A549 (cell line): ENCODE data around the gene DPEP1. TPM values are rescaled to one million over a fixed set of nuclear protein-coding genes. Genes with fewer than 3 reads are reported as not detected.

Experiments
- ATAC-seq, 2 experiments: fragments of 200-7000 bp in 1 of 2; fragments of >200 bp in 1 of 2; cut with Nextera tagmentation in 1 of 2; cut with Tn5 transposase in 1 of 2; 3 replicates each; pipeline versions ENCODE4 v1.8.0 to v1.9.1; 2018 to 2020; ENCODE audit warnings: mild to moderate bottlenecking in 1 of 2, moderate library complexity in 1 of 2
- CTCF ChIA-PET: fragments of 300-600 bp; sonication (Branson Sonifier 250); formaldehyde crosslinking; extraction: SDS; loops from one replicate; lab custom pipeline; 2021; ENCODE audit warnings: antibody characterized with exemption, inconsistent platforms; lab: Yijun Ruan, JAX
- POLR2A ChIA-PET: fragments of 350-600 bp; formaldehyde crosslinking; extraction: SDS; loops from one replicate; lab custom pipeline; 2021; ENCODE audit warnings: antibody characterized with exemption, inconsistent platforms; lab: Yijun Ruan, JAX
- DNase-seq, 2 experiments: peaks; one replicate each; pipeline versions ENCODE4 v3.0.0 to v3.0.0-alpha.2; 2011 to 2016; ENCODE audit warnings: low read depth in 1 of 2, low spot score in 1 of 2
- FAIRE-seq: peaks from 2 replicates; lab custom pipeline; 2011; peaks lifted over from hg19 to GRCh38; lab: Jason Lieb, UNC
- H3K27ac ChIP-seq, 2 experiments: fragments of >200 bp; sonication (Bioruptor Twin); formaldehyde crosslinking; 3 replicates each; pipeline ENCODE4 v1.5.1; 2016 to 2017
- H3K4me1 ChIP-seq: fragments of >200 bp; sonication (Bioruptor Twin); formaldehyde crosslinking; 3 replicates; pipeline ENCODE4 v1.6.1; 2016
- H3K4me2 ChIP-seq: fragments of >200 bp; sonication (Bioruptor Twin); formaldehyde crosslinking; 3 replicates; pipeline ENCODE4 v1.6.1; 2016
- H3K4me3 ChIP-seq: fragments of >200 bp; sonication (Bioruptor Twin); formaldehyde crosslinking; 3 replicates; pipeline ENCODE4 v1.5.1; 2016
- H3K9me3 ChIP-seq: fragments of >200 bp; sonication (Bioruptor Twin); formaldehyde crosslinking; 3 replicates; pipeline ENCODE4 v1.6.1; 2016
- CBX2 ChIP-seq: fragments of 200-600 bp; sonication (generic); IDR thresholded peaks from 2 replicates; pipeline ENCODE4 v1.6.1; 2016; ENCODE audit warnings: low read depth, mild to moderate bottlenecking, borderline replicate concordance
- CHD2 ChIP-seq: fragments of 150-350 bp; IDR thresholded peaks from 2 replicates; pipeline ENCODE4 v1.6.1; 2014; ENCODE audit warnings: low read length; ENCODE audit not compliant: partially characterized antibody
- ESRRA ChIP-seq: fragments of 150-350 bp; IDR thresholded peaks from 2 replicates; pipeline ENCODE4 v1.6.1; 2014; ENCODE audit warnings: mild to moderate bottlenecking, low read length, borderline replicate concordance
- FOSB ChIP-seq: fragments of 250-450 bp; sonication (Bioruptor Pico); IDR thresholded peaks from 2 replicates; pipeline ENCODE4 v1.5.0; 2020; ENCODE audit warnings: mild to moderate bottlenecking, moderate library complexity
- JUNB ChIP-seq: fragments of >200 bp; sonication (Bioruptor Twin); formaldehyde crosslinking; IDR thresholded peaks from 2 replicates; pipeline ENCODE4 v1.6.1; 2016
- KDM1A ChIP-seq: fragments of 200-600 bp; sonication (generic); IDR thresholded peaks from 2 replicates; pipeline ENCODE4 v1.6.1; 2016; ENCODE audit warnings: low read depth, mild to moderate bottlenecking
- MAZ ChIP-seq: fragments of 150-350 bp; IDR thresholded peaks from 2 replicates; pipeline ENCODE4 v1.6.1; 2014; ENCODE audit warnings: antibody characterized with exemption, low read depth, low read length, borderline replicate concordance
- PHF8 ChIP-seq: fragments of 200-600 bp; sonication (generic); IDR thresholded peaks from 2 replicates; pipeline ENCODE4 v1.6.1; 2016; ENCODE audit warnings: low read depth, mild to moderate bottlenecking, antibody characterized with exemption, moderate library complexity, borderline replicate concordance
- POLR2A ChIP-seq: IDR thresholded peaks from 2 replicates; pipeline ENCODE4 v1.6.1; 2012; ENCODE audit warnings: mild to moderate bottlenecking, low read length
- RNF2 ChIP-seq: fragments of 200-600 bp; sonication (generic); IDR thresholded peaks from 2 replicates; pipeline ENCODE4 v1.6.1; 2016; ENCODE audit warnings: low read depth, mild to moderate bottlenecking, antibody characterized with exemption, moderate library complexity, borderline replicate concordance
- SMC3 ChIP-seq: fragments of >200 bp; sonication (Bioruptor Twin); formaldehyde crosslinking; IDR thresholded peaks from 3 replicates; pipeline ENCODE4 v1.6.1; 2018; ENCODE audit warnings: inconsistent platforms
- TFCP2L1 ChIP-seq: fragments of 250-450 bp; sonication (Bioruptor Pico); IDR thresholded peaks from 2 replicates; pipeline ENCODE4 v1.5.0; 2021; ENCODE audit warnings: mild to moderate bottlenecking
- TP53 ChIP-seq: fragments of 250-450 bp; sonication (Bioruptor Pico); IDR thresholded peaks from 2 replicates; pipeline ENCODE4 v1.5.0; 2021; ENCODE audit warnings: mild to moderate bottlenecking, moderate library complexity
- ZFP36 ChIP-seq: fragments of 450-650 bp; IDR thresholded peaks from 2 replicates; pipeline ENCODE4 v1.6.1; 2014; ENCODE audit warnings: borderline replicate concordance; ENCODE audit not compliant: partially characterized antibody
- ZNF302 ChIP-seq: fragments of 250-450 bp; sonication (Bioruptor Pico); IDR thresholded peaks from 2 replicates; pipeline ENCODE4 v1.9.0; 2021; ENCODE audit warnings: inconsistent platforms, mild to moderate bottlenecking, moderate library complexity
- ZSCAN20 ChIP-seq: fragments of 250-450 bp; sonication (Bioruptor Pico); IDR thresholded peaks from 2 replicates; pipeline ENCODE4 v1.8.0; 2022; ENCODE audit warnings: mild to moderate bottlenecking, moderate library complexity
- WGBS: methylation state at CpG from one replicate; pipeline ENCODE4 v1.1.6; 2017; ENCODE audit errors: missing lambda C conversion rate; 5-methylcytosine and 5-hydroxymethylcytosine counted together
- polyA plus RNA-seq, 4 experiments: library from polyadenylated mRNA; depleted of rRNA in 3 of 4; stranded (reverse); fragments of >200 nt; fragmentation: RNase III in 1 of 4; extraction: RNeasy Plus Mini Kit Qiagen cat#74134 plus additional on column Dnase treatment in 1 of 4; gene quantifications; 2 replicates in 3 of 4; 3 replicates in 1 of 4; pipeline ENCODE4 v1.2.3, GENCODE V29; 2011 to 2017
- TF ChIP-seq, protein P1 (sequence below): fragments of 450-650 bp; IDR thresholded peaks from 2 replicates; pipeline ENCODE4 v1.6.1; 2014; ENCODE audit warnings: antibody characterized with exemption
- TF ChIP-seq, protein P2 (sequence below): fragments of 150-350 bp; IDR thresholded peaks from 2 replicates; pipeline ENCODE4 v1.6.1; 2014; ENCODE audit warnings: low read depth, mild to moderate bottlenecking, low read length
- TF ChIP-seq, protein P3 (sequence below): fragments of >200 bp; sonication (Bioruptor Twin); formaldehyde crosslinking; IDR thresholded peaks from 3 replicates; pipeline ENCODE4 v1.5.1; 2016
- TF ChIP-seq, protein P4 (sequence below): fragments of 250-450 bp; sonication (Bioruptor Pico); IDR thresholded peaks from 2 replicates; pipeline ENCODE4 v1.5.0; 2021; ENCODE audit warnings: mild to moderate bottlenecking, moderate library complexity, borderline replicate concordance
- TF ChIP-seq, protein P5 (sequence below): fragments of >200 bp; sonication (Bioruptor Twin); formaldehyde crosslinking; IDR thresholded peaks from 3 replicates; pipeline ENCODE4 v1.6.1; 2016
- TF ChIP-seq, protein P6 (sequence below): IDR thresholded peaks from 2 replicates; pipeline ENCODE4 v1.6.1; 2012; ENCODE audit warnings: low read depth, borderline replicate concordance
- TF ChIP-seq, protein P7 (sequence below): fragments of 250-450 bp; sonication (Bioruptor Pico); IDR thresholded peaks from 2 replicates; pipeline ENCODE4 v1.5.0; 2020; ENCODE audit warnings: low read depth, mild to moderate bottlenecking, moderate library complexity

The DPEP1 gene
- polyA plus RNA-seq, 2 of the 4 experiments (the other 2 are of a cell fraction): 1.3 to 1.5 TPM

DNA sequence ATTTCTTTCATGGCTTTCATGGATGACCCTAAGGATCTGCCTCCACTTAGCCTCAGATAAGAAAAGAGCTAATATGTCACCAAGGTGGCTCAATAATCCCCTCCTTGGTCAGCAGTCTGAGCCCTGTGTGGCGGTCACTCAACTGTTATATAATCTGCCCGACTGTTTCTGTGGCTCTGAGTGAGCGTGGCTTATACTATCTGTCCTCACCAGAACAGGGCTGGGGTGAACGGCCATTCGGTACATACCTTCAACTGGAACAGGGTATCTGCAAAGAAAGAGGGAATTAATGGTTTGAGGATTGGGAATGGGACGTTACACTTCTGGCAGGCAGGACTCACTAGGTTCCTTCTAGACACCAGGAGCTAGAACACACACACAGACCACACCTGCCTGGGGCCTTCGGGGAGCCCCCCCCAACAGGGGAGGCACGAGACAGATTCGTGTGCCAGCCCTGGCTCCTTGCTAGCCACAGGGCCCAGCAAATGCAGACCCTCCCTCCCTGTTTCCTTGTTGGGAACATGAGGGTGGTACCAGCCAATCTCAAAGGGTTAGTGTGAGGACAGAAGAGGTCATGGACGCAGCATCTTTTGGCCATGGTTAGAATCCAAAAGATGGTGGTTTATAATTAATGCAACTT is 40.3 kb downstream of the DPEP1 start:
- ATAC-seq (no peak), DNase-seq (no peak), FAIRE-seq (no peak)
- TF ChIP-seq, protein P1, sequence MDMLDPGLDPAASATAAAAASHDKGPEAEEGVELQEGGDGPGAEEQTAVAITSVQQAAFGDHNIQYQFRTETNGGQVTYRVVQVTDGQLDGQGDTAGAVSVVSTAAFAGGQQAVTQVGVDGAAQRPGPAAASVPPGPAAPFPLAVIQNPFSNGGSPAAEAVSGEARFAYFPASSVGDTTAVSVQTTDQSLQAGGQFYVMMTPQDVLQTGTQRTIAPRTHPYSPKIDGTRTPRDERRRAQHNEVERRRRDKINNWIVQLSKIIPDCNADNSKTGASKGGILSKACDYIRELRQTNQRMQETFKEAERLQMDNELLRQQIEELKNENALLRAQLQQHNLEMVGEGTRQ: no peak
- TF ChIP-seq POLR2A: no peak
- TF ChIP-seq, protein P2, sequence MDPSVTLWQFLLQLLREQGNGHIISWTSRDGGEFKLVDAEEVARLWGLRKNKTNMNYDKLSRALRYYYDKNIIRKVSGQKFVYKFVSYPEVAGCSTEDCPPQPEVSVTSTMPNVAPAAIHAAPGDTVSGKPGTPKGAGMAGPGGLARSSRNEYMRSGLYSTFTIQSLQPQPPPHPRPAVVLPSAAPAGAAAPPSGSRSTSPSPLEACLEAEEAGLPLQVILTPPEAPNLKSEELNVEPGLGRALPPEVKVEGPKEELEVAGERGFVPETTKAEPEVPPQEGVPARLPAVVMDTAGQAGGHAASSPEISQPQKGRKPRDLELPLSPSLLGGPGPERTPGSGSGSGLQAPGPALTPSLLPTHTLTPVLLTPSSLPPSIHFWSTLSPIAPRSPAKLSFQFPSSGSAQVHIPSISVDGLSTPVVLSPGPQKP: no peak
- no peak for TF ChIP-seq JUNB
- TF ChIP-seq CBX2: no peak
- TF ChIP-seq, protein P3, sequence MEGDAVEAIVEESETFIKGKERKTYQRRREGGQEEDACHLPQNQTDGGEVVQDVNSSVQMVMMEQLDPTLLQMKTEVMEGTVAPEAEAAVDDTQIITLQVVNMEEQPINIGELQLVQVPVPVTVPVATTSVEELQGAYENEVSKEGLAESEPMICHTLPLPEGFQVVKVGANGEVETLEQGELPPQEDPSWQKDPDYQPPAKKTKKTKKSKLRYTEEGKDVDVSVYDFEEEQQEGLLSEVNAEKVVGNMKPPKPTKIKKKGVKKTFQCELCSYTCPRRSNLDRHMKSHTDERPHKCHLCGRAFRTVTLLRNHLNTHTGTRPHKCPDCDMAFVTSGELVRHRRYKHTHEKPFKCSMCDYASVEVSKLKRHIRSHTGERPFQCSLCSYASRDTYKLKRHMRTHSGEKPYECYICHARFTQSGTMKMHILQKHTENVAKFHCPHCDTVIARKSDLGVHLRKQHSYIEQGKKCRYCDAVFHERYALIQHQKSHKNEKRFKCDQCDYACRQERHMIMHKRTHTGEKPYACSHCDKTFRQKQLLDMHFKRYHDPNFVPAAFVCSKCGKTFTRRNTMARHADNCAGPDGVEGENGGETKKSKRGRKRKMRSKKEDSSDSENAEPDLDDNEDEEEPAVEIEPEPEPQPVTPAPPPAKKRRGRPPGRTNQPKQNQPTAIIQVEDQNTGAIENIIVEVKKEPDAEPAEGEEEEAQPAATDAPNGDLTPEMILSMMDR: no peak
- TF ChIP-seq, protein P4, sequence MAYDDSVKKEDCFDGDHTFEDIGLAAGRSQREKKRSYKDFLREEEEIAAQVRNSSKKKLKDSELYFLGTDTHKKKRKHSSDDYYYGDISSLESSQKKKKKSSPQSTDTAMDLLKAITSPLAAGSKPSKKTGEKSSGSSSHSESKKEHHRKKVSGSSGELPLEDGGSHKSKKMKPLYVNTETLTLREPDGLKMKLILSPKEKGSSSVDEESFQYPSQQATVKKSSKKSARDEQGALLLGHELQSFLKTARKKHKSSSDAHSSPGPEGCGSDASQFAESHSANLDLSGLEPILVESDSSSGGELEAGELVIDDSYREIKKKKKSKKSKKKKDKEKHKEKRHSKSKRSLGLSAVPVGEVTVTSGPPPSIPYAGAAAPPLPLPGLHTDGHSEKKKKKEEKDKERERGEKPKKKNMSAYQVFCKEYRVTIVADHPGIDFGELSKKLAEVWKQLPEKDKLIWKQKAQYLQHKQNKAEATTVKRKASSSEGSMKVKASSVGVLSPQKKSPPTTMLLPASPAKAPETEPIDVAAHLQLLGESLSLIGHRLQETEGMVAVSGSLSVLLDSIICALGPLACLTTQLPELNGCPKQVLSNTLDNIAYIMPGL: no peak
- TF ChIP-seq, protein P5, sequence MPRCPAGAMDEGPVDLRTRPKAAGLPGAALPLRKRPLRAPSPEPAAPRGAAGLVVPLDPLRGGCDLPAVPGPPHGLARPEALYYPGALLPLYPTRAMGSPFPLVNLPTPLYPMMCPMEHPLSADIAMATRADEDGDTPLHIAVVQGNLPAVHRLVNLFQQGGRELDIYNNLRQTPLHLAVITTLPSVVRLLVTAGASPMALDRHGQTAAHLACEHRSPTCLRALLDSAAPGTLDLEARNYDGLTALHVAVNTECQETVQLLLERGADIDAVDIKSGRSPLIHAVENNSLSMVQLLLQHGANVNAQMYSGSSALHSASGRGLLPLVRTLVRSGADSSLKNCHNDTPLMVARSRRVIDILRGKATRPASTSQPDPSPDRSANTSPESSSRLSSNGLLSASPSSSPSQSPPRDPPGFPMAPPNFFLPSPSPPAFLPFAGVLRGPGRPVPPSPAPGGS: no peak
- ChIA-PET CTCF (interaction anchor here (1.0 to 5.9 kb wide), 5 partner anchors 13 to 80 kb away, joined by 3 to 35 read pairs (median 3); no protein-coding TSS in a partner anchor), POLR2A (no interaction called here)
- 88% methylated on average over 10 of the region's 10 CpGs for WGBS
- Histone ChIP-seq H3K9me3 (no peaks in the 10 kb centered on the region), H3K4me3 (no peak overlapping the region), H3K27ac (no peak overlapping the region), H3K4me1 (peaks cover 11% of the 10 kb centered on the region), H3K4me2 (no peak overlapping the region)

DNA sequence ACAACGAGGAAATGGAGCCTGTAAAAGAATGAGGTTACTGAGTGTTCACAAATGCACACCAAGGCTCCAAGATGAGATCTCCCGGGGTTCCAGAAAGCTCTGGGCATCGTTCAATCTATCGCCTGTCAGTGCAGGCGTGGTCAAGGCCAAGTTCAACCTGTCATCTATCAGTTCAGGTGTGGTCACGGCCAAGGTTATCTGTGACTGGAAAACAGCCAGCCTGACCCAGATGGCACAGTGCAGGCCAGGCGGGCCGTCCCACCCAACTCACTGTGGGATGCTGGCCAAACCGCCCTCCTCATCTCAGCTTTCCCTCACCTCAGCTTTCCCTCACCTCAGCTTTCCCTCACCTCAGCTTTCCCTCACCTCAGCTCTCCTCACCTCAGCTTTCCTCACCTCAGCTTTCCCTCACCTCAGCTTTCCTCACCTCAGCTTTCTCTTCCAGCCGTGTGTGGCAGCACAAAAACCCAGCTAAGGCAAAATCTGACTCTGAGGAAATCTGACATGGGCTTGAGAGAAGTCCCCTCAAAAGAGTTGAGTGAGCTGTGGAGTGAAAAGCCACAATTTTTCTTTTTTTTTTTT is 41.7 kb downstream of the DPEP1 start:
- Histone ChIP-seq H3K4me2 (no peak overlapping the region), H3K4me3 (no peak overlapping the region), H3K27ac (no peak overlapping the region), H3K9me3 (no peaks in the 10 kb centered on the region), H3K4me1 (peaks cover 16% of the 10 kb centered on the region)
- WGBS: 94% methylated on average over 10 of the region's 10 CpGs
- ChIA-PET CTCF (interaction anchor here (0.6 to 1.1 kb wide), 2 partner anchors 15 to 216 kb away, joined by 4 read pairs; no protein-coding TSS in a partner anchor), POLR2A (no interaction called here)
- no peak for FAIRE-seq
- DNase-seq: no peak
- ATAC-seq: no peak
- TF ChIP-seq RNF2: no peak
- TF ChIP-seq ESRRA: no peak
- no peak for TF ChIP-seq ZSCAN20 (CRISPR knock-in tag)
- TF ChIP-seq PHF8: no peak
- TF ChIP-seq, protein P6, sequence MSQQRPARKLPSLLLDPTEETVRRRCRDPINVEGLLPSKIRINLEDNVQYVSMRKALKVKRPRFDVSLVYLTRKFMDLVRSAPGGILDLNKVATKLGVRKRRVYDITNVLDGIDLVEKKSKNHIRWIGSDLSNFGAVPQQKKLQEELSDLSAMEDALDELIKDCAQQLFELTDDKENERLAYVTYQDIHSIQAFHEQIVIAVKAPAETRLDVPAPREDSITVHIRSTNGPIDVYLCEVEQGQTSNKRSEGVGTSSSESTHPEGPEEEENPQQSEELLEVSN: no peak
- TF ChIP-seq TFCP2L1 (CRISPR knock-in tag): no peak
- no peak for TF ChIP-seq CHD2
- TF ChIP-seq ZNF302 (CRISPR knock-in tag): no peak
- no peak for TF ChIP-seq SMC3
- no peak for TF ChIP-seq ZFP36
- TF ChIP-seq JUNB: no peak
- no peak for TF ChIP-seq KDM1A
- no peak for TF ChIP-seq TP53 (CRISPR knock-in tag)
- TF ChIP-seq, protein P7, sequence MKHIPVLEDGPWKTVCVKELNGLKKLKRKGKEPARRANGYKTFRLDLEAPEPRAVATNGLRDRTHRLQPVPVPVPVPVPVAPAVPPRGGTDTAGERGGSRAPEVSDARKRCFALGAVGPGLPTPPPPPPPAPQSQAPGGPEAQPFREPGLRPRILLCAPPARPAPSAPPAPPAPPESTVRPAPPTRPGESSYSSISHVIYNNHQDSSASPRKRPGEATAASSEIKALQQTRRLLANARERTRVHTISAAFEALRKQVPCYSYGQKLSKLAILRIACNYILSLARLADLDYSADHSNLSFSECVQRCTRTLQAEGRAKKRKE (CRISPR knock-in tag): no peak
- TF ChIP-seq, protein P2: no peak
- TF ChIP-seq MAZ: no peak
- no peak for TF ChIP-seq FOSB (CRISPR knock-in tag)
